GM23338 (cell line): ENCODE measurements around the gene NEU4.

ENCODE experiments used
- CREB1 ChIP-seq: fragments of 250-450 bp; sonication (Bioruptor Pico); IDR thresholded peaks from 2 replicates; pipeline ENCODE4 v1.5.0; 2020; ENCODE audit warnings: low read depth, mild to moderate bottlenecking, moderate library complexity
- EZH2 ChIP-seq: fragments of 200-600 bp; sonication (generic); IDR thresholded peaks from one replicate; pipeline ENCODE4 v1.8.0; 2017; ENCODE audit warnings: antibody characterized with exemption, mild to moderate bottlenecking, low read depth; ENCODE audit not compliant: unreplicated experiment
- JUNB ChIP-seq: IDR thresholded peaks from one replicate; pipeline ENCODE4 v1.6.1; 2016; ENCODE audit warnings: antibody characterized with exemption; ENCODE audit not compliant: unreplicated experiment
- POLR2AphosphoS5 ChIP-seq: IDR thresholded peaks from 2 replicates; pipeline ENCODE4 v1.6.1; 2016; ENCODE audit warnings: antibody characterized with exemption, low read depth
- REST ChIP-seq: IDR thresholded peaks from one replicate; pipeline ENCODE4 v1.6.1; 2018; ENCODE audit warnings: antibody characterized with exemption; ENCODE audit not compliant: unreplicated experiment
- ZNF114 ChIP-seq: fragments of 250-450 bp; sonication (Bioruptor Pico); IDR thresholded peaks from 2 replicates; pipeline ENCODE4 v1.5.0; 2020; ENCODE audit warnings: mild to moderate bottlenecking, moderate library complexity
- TF ChIP-seq, protein P1 (sequence below), 2 experiments: fragments of 200-600 bp in 1 of 2; sonication (generic) in 1 of 2; conservative IDR thresholded peaks; 2 replicates each; pipeline versions ENCODE4 v1.5.1 to v1.6.1; 2016 to 2017; ENCODE audit warnings: antibody characterized with exemption in 2 of 2, low read depth in 2 of 2, mild to moderate bottlenecking in 2 of 2, moderate library complexity in 1 of 2

DNA sequence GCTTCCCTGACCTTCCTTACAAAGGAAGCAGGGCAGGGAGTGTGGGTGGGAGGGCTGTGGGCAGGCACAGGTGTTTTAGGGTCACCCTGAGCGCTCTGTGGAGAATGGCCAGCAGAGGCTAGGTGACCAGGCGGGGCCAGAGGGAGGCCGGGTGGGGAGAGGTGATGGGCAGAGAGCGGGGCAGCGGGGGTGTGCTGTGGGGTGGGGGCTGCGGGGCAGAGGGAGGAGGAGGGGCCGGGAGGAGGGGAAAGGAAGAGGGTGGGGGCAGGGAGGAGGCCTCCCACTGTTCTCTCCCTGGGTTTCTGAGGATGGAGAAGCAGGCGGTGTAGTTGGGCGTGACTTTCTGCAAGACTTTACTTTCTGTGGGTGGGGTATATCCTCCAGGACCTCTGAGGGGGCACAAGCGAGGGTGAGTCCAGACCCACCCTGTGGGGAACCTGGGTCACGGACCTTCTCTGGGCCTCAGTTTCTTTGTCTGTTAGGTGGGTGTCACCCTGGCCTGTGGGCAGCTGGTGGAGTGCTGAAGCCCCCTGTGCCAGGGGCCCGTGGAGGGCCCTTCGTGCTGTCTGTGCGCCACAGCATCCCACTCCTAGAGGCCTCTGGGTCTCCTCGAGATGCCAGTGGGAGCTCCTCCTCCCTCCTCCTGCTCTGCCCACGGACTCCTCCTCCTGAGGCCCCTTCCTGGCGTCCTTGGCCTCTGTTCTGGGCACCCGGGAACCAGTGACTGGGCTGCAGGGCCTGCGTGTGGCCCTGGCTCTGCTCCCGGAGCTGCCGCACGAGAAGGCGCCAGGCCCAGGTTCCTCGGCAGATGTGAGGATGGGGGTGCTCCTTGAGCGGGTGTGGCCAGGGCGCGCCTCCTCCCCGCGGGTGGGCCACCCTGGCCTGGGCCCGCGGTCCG is 6.3 kb upstream of the NEU4 start:
- TF ChIP-seq, protein P1, sequence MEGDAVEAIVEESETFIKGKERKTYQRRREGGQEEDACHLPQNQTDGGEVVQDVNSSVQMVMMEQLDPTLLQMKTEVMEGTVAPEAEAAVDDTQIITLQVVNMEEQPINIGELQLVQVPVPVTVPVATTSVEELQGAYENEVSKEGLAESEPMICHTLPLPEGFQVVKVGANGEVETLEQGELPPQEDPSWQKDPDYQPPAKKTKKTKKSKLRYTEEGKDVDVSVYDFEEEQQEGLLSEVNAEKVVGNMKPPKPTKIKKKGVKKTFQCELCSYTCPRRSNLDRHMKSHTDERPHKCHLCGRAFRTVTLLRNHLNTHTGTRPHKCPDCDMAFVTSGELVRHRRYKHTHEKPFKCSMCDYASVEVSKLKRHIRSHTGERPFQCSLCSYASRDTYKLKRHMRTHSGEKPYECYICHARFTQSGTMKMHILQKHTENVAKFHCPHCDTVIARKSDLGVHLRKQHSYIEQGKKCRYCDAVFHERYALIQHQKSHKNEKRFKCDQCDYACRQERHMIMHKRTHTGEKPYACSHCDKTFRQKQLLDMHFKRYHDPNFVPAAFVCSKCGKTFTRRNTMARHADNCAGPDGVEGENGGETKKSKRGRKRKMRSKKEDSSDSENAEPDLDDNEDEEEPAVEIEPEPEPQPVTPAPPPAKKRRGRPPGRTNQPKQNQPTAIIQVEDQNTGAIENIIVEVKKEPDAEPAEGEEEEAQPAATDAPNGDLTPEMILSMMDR (conservative IDR thresholded peaks at IDR 0.05; ENCODE audit: low read depth in 2 of 2): no peak
- 0 out of 2 replicates have a peak, but pooled peaks have one; percentile 7 for TF ChIP-seq POLR2AphosphoS5
- TF ChIP-seq EZH2: no peak
- TF ChIP-seq CREB1 (CRISPR knock-in tag): no peak
- no peak for TF ChIP-seq REST
- TF ChIP-seq JUNB: no peak
- no peak for TF ChIP-seq ZNF114 (CRISPR knock-in tag)
